ENCODE data around the gene PLPPR3.

The PLPPR3 gene

GRCh38 chr19:795073-795611 lies 26.6 kb downstream of the PLPPR3 start:
- DNase-seq = no peak

GRCh38 chr19:793806-794205 lies 27.9 kb downstream of the PLPPR3 start:
- DNase-seq = no peak

- DNase-seq = no peak
These were observed 29.4 kb downstream of the PLPPR3 start for GRCh38 chr19:792306-792885.

- peak; percentile 44 for DNase-seq
These were observed 30.0 kb downstream of the PLPPR3 start for GRCh38 chr19:791567-792305.

- no peak for DNase-seq
These were observed 30.7 kb downstream of the PLPPR3 start for GRCh38 chr19:791007-791566.

GRCh38 chr19:789701-790060 lies 32.1 kb downstream of the PLPPR3 start:
- DNase-seq = no peak

- DNase-seq = no peak
These were observed 32.6 kb downstream of the PLPPR3 start for GRCh38 chr19:788983-789700.

GRCh38 chr19:788686-788982 lies 33.1 kb downstream of the PLPPR3 start:
- no peak for DNase-seq

- no peak for DNase-seq
These were observed 34.2 kb downstream of the PLPPR3 start for GRCh38 chr19:787536-787935.

- no peak for DNase-seq
These were observed 37.2 kb downstream of the PLPPR3 start for GRCh38 chr19:784541-784940.

- DNase-seq = peak; percentile 38
These were observed 38.7 kb downstream of the PLPPR3 start for GRCh38 chr19:782878-783668.

- DNase-seq = peak; percentile 82
These were observed 39.4 kb downstream of the PLPPR3 start for GRCh38 chr19:782185-782877.

- no peak for DNase-seq
These were observed 40.0 kb downstream of the PLPPR3 start for GRCh38 chr19:781800-782184.

- no peak for DNase-seq
These were observed 40.8 kb downstream of the PLPPR3 start for GRCh38 chr19:780935-781334.

- DNase-seq = peak; percentile 97
These were observed 42.7 kb downstream of the PLPPR3 start for GRCh38 chr19:778910-779653.

- DNase-seq = no peak
These were observed 45.2 kb downstream of the PLPPR3 start for GRCh38 chr19:776549-776948.

GRCh38 chr19:772730-773436 lies 48.9 kb downstream of the PLPPR3 start:
- DNase-seq = no peak

GRCh38 chr19:772063-772462 lies 49.7 kb downstream of the PLPPR3 start:
- DNase-seq = no peak

- DNase-seq = peak; percentile 39
These were observed 50.4 kb downstream of the PLPPR3 start for GRCh38 chr19:771332-771785.

- DNase-seq = no peak
These were observed 52.1 kb downstream of the PLPPR3 start for GRCh38 chr19:769616-770015.

GRCh38 chr19:768424-768823 lies 53.3 kb downstream of the PLPPR3 start:
- peak; percentile 94 for DNase-seq
